G401 (cell line): ENCODE measurements around the gene DNMT3A. TPM values are rescaled to one million over a fixed set of nuclear protein-coding genes. Genes with fewer than 3 reads are reported as not detected.
"Not testable (repeated sequence)": the region's sequence is repeated elsewhere in the genome, so short reads cannot be mapped to it uniquely, and the experiment has no call there.

Source experiments
- DNase-seq: peaks from one replicate; pipeline ENCODE4 v3.0.0-alpha.2; 2015; ENCODE audit warnings: low spot score
- in situ Hi-C: cut with HindIII; loops from 2 replicates; pipeline ENCODE4 v1.10.0; 2016; ENCODE audit warnings: low sequenced_read_pairs, mixed read lengths
- total RNA-seq: library from RNA; depleted of rRNA; stranded (reverse); fragments of >200 nt; shearing (Covaris generic); gene quantifications from 2 replicates; pipeline ENCODE4 v1.2.3, GENCODE V29; 2014

The DNMT3A gene
- total RNA-seq, 1 experiment from 2014 or later = 11.5 TPM

DNA sequence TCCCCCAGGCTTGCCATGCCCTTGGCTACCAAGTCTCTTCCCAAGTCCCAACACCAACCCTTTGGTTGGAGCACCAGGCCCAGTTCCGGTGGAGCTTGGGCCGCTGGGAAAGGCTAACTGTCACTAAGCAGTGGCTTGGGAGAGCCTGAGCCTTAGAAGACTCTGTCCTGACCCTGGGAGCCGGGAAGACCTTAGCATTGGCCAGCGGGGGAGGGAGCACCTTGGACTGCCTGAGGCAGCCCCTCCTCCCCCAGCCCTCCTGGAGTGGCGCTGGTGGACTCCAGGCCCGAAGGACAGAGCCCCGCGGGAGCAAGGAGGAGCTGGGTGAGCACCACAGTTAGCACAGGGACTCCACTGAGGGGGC, 110.8 kb downstream of the DNMT3A start:
- no peak for DNase-seq
- in situ Hi-C loops = no loop called here

- in situ Hi-C loops = no loop called here
- DNase-seq = peak; percentile 68
Observed at GRCh38 chr2:25230198-25230947, 111.4 kb downstream of the DNMT3A start.

DNA sequence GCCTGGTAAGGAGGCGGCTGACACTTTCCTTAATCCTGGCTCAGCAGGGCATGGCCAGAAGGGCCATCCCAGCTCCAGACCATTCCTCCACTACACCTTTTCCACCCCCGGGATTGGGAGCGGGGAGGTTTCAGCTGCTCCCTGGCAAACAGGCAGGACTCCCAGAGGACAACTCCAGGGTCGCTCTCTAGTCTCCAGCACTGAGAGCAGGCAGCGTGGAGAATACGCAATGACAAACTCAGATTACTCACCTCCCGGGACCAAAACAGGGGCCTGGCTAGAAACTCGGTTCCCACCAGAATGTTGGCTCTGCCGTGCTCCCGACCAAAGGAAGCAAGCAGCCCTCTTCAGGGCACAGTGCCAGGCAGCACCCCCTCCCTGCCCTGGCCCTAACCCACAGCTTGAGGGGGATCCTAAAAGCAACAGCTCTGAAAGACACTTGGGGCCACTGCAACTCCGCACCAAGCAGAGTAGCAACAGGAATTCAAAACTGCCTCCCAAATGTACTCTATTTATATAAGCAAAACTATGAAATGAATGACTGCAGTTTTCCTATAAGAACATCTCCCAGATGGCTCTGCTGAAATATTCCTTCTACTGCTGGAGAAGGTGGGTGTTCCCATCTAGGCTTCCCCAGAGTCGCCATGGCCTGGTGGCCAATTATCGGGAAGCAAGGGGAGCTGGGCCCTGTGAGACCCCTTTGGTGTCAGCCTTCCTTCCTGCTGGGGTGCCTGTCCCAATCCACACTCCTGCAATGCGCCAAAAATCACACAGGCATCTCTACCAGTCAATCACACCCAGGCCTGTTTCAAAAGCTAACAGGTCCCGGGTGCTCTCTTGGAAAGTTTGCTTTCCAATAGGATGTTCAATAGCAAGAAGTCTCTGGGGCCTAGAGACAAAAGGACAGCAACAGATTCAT, 112.2 kb downstream of the DNMT3A start:
- in situ Hi-C loops = no loop called here

GRCh38 chr2:25228848-25229278, 112.9 kb downstream of the DNMT3A start:
- DNase-seq = peak; percentile 83
- in situ Hi-C loops = no loop called here

More for the DNA sequence above, 112.2 kb downstream of the DNMT3A start:
- peak; percentile 27 for DNase-seq

DNA sequence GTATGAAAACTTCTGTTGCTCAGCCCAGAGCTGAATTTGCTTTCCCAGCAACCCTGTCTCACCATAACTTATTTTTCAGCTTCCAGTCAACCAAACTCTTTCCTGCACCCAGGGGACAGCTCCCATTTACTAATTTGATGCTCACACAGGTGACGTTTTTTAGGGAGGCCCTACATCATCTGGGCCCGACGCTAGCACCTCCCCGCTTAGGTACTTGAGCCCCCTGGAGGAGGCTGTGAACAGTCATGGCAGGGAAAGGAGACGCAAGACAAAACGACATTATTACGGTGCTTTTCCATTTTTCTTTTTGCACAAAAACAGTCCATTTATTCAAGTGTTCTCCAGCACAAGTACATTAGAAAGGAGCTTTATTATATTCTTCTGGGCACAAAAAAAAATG, 114.1 kb downstream of the DNMT3A start:
- in situ Hi-C loops = no loop called here

DNA sequence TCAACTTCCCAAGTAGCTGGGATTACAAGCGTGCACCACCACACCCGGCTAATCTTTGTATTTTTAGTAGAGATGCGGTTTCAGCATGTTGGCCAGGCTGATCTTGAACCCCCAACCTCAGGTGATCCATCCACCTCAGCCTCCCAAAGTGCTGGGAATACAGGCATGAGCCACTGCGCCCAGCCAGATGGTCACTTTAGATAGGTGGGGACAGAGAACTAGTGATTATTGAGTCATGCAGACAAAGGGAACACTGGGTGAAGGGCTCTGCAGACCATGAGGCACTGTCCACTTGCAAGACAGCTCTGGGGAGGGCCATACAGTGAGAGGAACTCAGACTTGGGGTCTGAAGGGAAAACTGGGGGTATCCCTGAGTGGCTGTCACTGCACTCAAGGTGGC, 114.9 kb downstream of the DNMT3A start:
- DNase-seq = no peak

More for the DNA sequence above, 114.1 kb downstream of the DNMT3A start:
- no peak for DNase-seq

GRCh38 chr2:25222477-25223121, 119.1 kb downstream of the DNMT3A start:
- in situ Hi-C loops = no loop called here
- DNase-seq = no peak

More for the DNA sequence above, 114.9 kb downstream of the DNMT3A start:
- in situ Hi-C loops = no loop called here

DNA sequence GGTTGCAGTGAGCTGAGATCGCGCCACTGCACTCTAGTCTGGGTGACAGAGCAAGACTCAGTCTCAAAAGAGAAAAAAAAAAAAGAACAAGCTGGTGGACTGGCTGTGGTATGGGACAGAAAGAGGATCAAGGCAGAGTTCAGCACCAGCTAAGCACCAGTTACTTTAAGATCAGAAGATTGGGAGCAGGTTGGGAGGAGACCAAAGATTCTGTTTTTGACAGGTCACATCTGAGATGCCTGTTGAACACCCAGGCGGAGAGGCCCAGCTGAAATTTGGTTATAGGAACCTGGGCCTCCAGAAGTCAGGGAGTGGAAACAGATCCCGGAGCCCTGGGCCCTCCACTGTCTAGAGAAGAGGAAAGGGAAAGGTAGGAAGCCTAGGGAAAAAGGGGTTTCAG, 120.1 kb downstream of the DNMT3A start:
- no peak for DNase-seq
- in situ Hi-C loops = no loop called here

GRCh38 chr2:25220313-25220712, 121.4 kb downstream of the DNMT3A start:
- no peak for DNase-seq
- in situ Hi-C loops = no loop called here

- in situ Hi-C loops = no loop called here
- no peak for DNase-seq
Observed at GRCh38 chr2:25219621-25220020, 122.1 kb downstream of the DNMT3A start.

DNA sequence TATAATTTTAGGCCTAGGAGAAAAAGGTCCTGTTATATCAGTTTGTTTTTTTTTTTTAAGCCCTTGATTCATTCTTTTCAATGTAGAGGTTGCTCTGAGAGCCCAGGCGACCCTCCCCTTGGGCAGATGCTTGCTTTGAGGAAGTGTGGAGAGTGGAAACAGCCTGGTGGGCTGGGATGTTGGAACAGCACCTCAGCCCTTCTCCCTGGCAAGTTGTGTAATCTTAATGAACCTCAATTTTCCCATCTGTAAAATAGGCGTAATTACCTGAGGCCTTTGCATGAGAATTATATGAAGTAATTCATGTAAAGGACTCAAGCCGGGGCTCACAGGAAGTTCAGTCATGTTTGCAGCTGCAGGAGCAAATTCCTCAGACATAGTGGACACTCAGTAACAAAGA, 123.6 kb downstream of the DNMT3A start:
- in situ Hi-C loops = no loop called here

DNA sequence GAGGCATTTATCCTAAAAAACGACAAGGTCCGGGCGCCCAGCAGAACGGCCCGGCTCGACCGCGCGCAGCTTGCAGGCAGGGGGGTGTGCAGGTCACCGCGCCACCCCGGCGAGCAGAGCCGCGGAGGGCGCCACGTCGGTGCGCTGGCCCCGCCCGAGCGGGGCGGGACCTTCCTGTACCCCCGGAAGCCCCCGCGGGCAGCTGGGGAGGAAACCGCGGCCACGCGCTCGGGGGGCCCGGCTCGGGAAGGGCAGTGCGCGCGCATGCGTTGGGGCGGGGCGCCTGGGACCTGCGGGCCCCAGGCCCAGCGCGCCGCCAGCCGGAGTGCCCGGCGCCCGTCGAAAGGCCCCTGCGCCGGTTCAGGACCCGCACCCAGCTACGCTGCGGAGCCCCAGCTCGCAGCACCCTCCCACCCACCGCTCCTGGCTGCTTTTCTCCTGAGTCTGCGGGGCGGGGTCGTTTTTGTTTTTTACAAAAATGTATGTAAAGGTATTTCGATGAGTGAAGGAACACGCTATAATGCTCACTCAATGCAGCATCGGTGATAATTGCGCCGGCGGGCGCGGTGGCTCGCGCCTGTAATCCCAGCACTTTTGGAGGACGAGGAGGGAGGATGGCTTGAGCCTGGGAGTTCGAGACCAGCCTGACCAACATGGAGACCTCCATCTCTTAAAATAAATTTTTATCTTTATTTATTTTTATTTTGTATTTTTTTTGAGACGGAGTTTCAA, 125.6 kb downstream of the DNMT3A start:
- DNase-seq = no peak
- in situ Hi-C loops = no loop called here

More for the DNA sequence above, 123.6 kb downstream of the DNMT3A start:
- no peak for DNase-seq

- in situ Hi-C loops = no loop called here
- DNase-seq = peak; percentile 25
Observed at GRCh38 chr2:25215232-25215631, 126.5 kb downstream of the DNMT3A start.

DNA sequence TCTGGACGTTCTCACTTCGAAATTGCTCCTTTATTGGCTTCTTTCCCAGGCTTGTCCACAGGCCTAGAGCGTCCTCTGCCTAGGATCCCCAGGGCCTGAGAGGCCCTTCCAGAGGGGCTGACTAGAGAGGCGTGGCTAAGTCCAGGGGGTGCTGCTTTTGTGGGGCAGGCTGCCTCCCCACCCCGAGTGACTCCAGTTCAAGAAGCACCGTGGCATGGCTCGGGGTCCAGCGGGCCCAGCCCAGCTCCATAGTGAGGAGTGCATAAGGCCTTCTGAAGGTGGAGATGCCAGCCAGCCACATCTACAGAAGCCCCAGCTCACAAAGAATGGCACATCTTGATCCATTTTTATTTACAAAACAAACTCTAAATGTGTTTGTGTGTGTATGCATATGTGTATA, 128.5 kb downstream of the DNMT3A start:
- no peak for DNase-seq
- in situ Hi-C loops = no loop called here

- in situ Hi-C loops, DNase-seq: not testable (repeated sequence)
Observed at GRCh38 chr2:25210923-25211322, 130.8 kb downstream of the DNMT3A start.

DNA sequence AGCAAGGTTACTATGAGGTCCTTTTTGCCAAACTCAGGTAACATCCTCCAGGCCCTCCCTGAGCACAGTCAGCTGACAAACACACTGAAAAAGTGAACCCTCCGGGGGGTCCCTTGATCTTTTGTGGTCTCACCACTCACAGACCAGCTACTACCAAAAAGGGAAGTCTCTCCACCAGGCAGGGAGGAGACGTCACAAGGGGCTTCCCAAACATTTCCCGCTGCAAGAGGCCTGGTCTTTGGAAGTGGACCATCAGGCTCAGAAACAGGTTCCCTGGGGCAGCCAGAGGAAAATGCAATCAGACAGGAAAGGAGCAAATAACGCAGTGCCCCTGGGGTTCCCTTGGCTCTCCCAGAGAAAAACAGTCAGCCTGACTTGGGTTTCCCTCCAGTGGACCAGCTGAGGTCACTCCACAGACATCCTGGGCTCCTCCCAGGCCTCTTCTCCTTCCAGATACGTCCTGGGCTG, 134.6 kb downstream of the DNMT3A start:
- no peak for DNase-seq
- in situ Hi-C loops = no loop called here

DNA sequence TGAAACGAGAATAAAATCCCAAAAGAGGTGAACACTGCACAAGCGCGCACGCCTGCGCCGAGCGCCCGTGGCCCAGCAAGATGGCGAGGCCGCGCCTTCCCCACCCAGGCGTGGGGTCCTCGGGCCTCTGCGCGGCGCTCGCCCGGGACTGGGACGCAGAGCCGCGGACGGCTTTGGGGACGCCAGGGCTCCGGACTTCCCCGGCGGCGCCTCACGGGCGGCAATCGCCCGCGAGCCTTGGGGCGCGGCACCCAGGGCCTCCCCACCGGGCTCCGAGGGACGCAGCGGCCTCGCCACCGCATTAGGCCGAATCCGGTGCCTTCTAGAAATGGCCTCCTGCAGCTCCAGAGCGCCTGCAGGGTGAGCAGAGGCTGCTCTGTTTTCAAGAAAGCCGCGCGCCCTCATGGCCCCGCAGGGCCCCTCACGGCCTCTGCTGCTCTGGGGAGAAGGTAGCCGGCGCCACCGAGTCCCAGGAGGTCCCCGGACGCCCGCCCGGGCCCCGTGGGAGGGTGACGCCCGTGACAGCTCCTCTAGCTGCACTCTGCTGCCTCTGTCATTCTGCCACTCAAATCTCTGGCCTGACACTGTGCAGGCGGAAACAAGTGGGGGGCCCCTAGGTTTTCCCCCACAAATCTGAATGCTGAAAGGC, 137.4 kb downstream of the DNMT3A start:
- in situ Hi-C loops = no loop called here

GRCh38 chr2:25202275-25202674, 139.4 kb downstream of the DNMT3A start:
- DNase-seq = no peak
- in situ Hi-C loops = no loop called here

More for the DNA sequence above, 137.4 kb downstream of the DNMT3A start:
- DNase-seq = no peak
